GM12891 (cell line): ENCODE measurements around the gene CD160.

Source experiments
- POLR2A ChIP-seq: IDR thresholded peaks from 2 replicates; pipeline ENCODE4 v1.6.1; 2011; ENCODE audit warnings: low read depth, low read length, control low read depth
- POLR2AphosphoS5 ChIP-seq: IDR thresholded peaks from 2 replicates; pipeline ENCODE4 v1.6.1; 2011; ENCODE audit warnings: low read depth, low read length, control low read depth
- TAF1 ChIP-seq: IDR thresholded peaks from 2 replicates; pipeline ENCODE4 v1.6.1; 2011; ENCODE audit warnings: low read depth, low read length, control low read depth

DNA sequence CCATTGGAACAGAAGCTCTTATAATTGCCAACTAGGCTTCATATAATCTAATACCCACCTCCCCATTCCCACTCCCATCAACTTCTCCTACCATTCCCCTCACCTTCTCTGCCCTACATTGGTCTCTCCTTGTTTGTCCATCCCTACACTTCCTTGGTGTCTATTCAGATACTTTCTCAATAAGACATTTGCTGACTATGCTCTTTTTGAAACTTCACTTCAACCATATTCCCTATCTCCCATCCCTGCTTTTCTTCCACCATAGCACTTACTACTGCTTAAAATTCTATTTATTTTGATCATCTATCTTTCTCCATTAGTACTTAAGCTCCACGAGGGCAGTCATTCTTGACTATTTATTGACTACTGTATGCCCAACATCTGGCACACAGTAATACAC is 40.4 kb downstream of the CD160 start:
- TF ChIP-seq TAF1: no peak
- TF ChIP-seq POLR2A: no peak
- no peak for TF ChIP-seq POLR2AphosphoS5
